ENCODE results near the gene GTF3C5.

The GTF3C5 gene

GRCh38 chr9:132991351-132992300, 39.2 kb upstream of the GTF3C5 start:
- Histone ChIP-seq H3K27ac (no peak overlapping the region), H3K79me2 (ENCODE audit: insufficient read depth, low read depth) (no peaks in the 10 kb centered on the region), H2AFZ (ENCODE audit: low read depth) (no peak overlapping the region), H3K4me1 (ENCODE audit: low read depth, poor library complexity, severe bottlenecking) (no peaks in the 10 kb centered on the region), H3K36me3 (ENCODE audit: insufficient read depth) (no peaks in the 10 kb centered on the region), H3K4me3 (IDR thresholded peaks at IDR 0.05; ENCODE audit: insufficient read depth, low read depth, low read length) (no peak overlapping the region), H3K9ac (no peak overlapping the region), H4K20me1 (ENCODE audit: insufficient read depth) (no peaks in the 10 kb centered on the region), H3K4me2 (no peak overlapping the region), H3K27me3 (ENCODE audit: insufficient read depth, low read depth) (peaks cover 92% of the 10 kb centered on the region)
- no peak for TF ChIP-seq CTCF (conservative IDR thresholded peaks at IDR 0.05; ENCODE audit: low read depth, low read length)

- H3K4me3 ChIP-seq (IDR thresholded peaks at IDR 0.05; ENCODE audit: insufficient read depth, low read depth, low read length), result no peak overlapping the region
- H2AFZ ChIP-seq (ENCODE audit: low read depth), result no peak overlapping the region
- H3K27me3 ChIP-seq (ENCODE audit: insufficient read depth, low read depth), result peaks cover 87% of the 10 kb centered on the region
- H3K9ac ChIP-seq, result no peak overlapping the region
- H3K4me2 ChIP-seq, result no peak overlapping the region
- H3K79me2 ChIP-seq (ENCODE audit: insufficient read depth, low read depth), result no peaks in the 10 kb centered on the region
- H3K4me1 ChIP-seq (ENCODE audit: low read depth, poor library complexity, severe bottlenecking), result no peaks in the 10 kb centered on the region
- TF ChIP-seq CTCF (conservative IDR thresholded peaks at IDR 0.05; ENCODE audit: low read depth, low read length), result no peak
- no peaks in the 10 kb centered on the region for H3K36me3 ChIP-seq (ENCODE audit: insufficient read depth)
- no peaks in the 10 kb centered on the region for H4K20me1 ChIP-seq (ENCODE audit: insufficient read depth)
- H3K27ac ChIP-seq, result no peak overlapping the region
Measured at GRCh38 chr9:132993511-132993939, 37.3 kb upstream of the GTF3C5 start.

- Histone ChIP-seq H2AFZ (ENCODE audit: low read depth) (no peak overlapping the region), H3K79me2 (ENCODE audit: insufficient read depth, low read depth) (no peaks in the 10 kb centered on the region), H3K36me3 (ENCODE audit: insufficient read depth) (no peaks in the 10 kb centered on the region), H3K27me3 (ENCODE audit: insufficient read depth, low read depth) (peaks cover 93% of the 10 kb centered on the region), H3K9ac (no peak overlapping the region), H3K27ac (no peak overlapping the region), H4K20me1 (ENCODE audit: insufficient read depth) (no peaks in the 10 kb centered on the region), H3K4me3 (IDR thresholded peaks at IDR 0.05; ENCODE audit: insufficient read depth, low read depth, low read length) (no peak overlapping the region), H3K4me2 (no peak overlapping the region), H3K4me1 (ENCODE audit: low read depth, poor library complexity, severe bottlenecking) (no peaks in the 10 kb centered on the region)
- no peak for TF ChIP-seq CTCF (conservative IDR thresholded peaks at IDR 0.05; ENCODE audit: low read depth, low read length)
Measured at GRCh38 chr9:132994410-132995120, 36.2 kb upstream of the GTF3C5 start.

- no peaks in the 10 kb centered on the region for H3K36me3 ChIP-seq (ENCODE audit: insufficient read depth)
- H3K4me2 ChIP-seq, result no peak overlapping the region
- no peak overlapping the region for H2AFZ ChIP-seq (ENCODE audit: low read depth)
- no peak overlapping the region for H3K9ac ChIP-seq
- H3K4me1 ChIP-seq (ENCODE audit: low read depth, poor library complexity, severe bottlenecking), result no peaks in the 10 kb centered on the region
- no peak for TF ChIP-seq CTCF (conservative IDR thresholded peaks at IDR 0.05; ENCODE audit: low read depth, low read length)
- H3K27ac ChIP-seq, result no peak overlapping the region
- no peaks in the 10 kb centered on the region for H3K79me2 ChIP-seq (ENCODE audit: insufficient read depth, low read depth)
- H3K4me3 ChIP-seq (IDR thresholded peaks at IDR 0.05; ENCODE audit: insufficient read depth, low read depth, low read length), result no peak overlapping the region
- no peaks in the 10 kb centered on the region for H4K20me1 ChIP-seq (ENCODE audit: insufficient read depth)
- H3K27me3 ChIP-seq (ENCODE audit: insufficient read depth, low read depth), result peaks cover 94% of the 10 kb centered on the region
Measured at GRCh38 chr9:132995121-132995420, 35.7 kb upstream of the GTF3C5 start.
